H1 (cell line): ENCODE data around the gene DACH2. TPM values are rescaled to one million over a fixed set of nuclear protein-coding genes. Genes with fewer than 3 reads are reported as not detected.

Experiments
- CTCF ChIA-PET: fragments of 300-600 bp; sonication (Branson Sonifier 250); formaldehyde crosslinking; loops from one replicate; lab custom pipeline; 2021; ENCODE audit not compliant: partially characterized antibody; lab: Charles Lee
- POLR2A ChIA-PET: fragments of 300-600 bp; sonication (Branson Sonifier 250); formaldehyde crosslinking; loops from one replicate; lab custom pipeline; 2021; ENCODE audit warnings: inconsistent platforms; ENCODE audit not compliant: partially characterized antibody; lab: Charles Lee
- DNase-seq, 2 experiments: peaks; one replicate each; pipeline versions ENCODE4 v3.0.0 to v3.0.0-alpha.2; 2010 to 2022; ENCODE audit warnings: low spot score in 2 of 2, low read depth in 1 of 2, mixed read lengths in 1 of 2
- FAIRE-seq: peaks from 2 replicates; lab custom pipeline; 2011; peaks lifted over from hg19 to GRCh38; lab: Jason Lieb, UNC
- H2AFZ ChIP-seq: 2 replicates; pipeline ENCODE4 v1.8.1; 2012; ENCODE audit warnings: low read length, inconsistent platforms
- H2AK5ac ChIP-seq: 2 replicates; pipeline ENCODE4 v1.6.1; 2013; ENCODE audit warnings: low read depth, low read length
- H2BK120ac ChIP-seq: replicated peaks from 2 replicates; pipeline ENCODE3; 2013; ENCODE audit warnings: low read depth, low read length, inconsistent platforms
- H2BK12ac ChIP-seq: 2 replicates; pipeline ENCODE4 v1.6.1; 2013; ENCODE audit warnings: low read depth, low read length
- H2BK15ac ChIP-seq: 2 replicates; pipeline ENCODE4 v1.6.1; 2013; ENCODE audit warnings: low read length
- H2BK20ac ChIP-seq: 2 replicates; pipeline ENCODE4 v1.6.1; 2013; ENCODE audit warnings: low read length
- H2BK5ac ChIP-seq: 2 replicates; pipeline ENCODE4 v1.6.1; 2013; ENCODE audit warnings: low read depth, low read length
- H3K14ac ChIP-seq: 2 replicates; pipeline ENCODE4 v1.6.1; 2013; ENCODE audit warnings: inconsistent platforms; ENCODE audit not compliant: insufficient read length
- H3K18ac ChIP-seq: 2 replicates; pipeline ENCODE4 v1.6.1; 2013; ENCODE audit warnings: low read length; ENCODE audit errors: extremely low read depth
- H3K23ac ChIP-seq: 2 replicates; pipeline ENCODE4 v1.6.1; 2013; ENCODE audit warnings: inconsistent platforms; ENCODE audit not compliant: insufficient read length
- H3K23me2 ChIP-seq: 2 replicates; pipeline ENCODE4 v1.6.1; 2013; ENCODE audit warnings: low read depth, low read length
- H3K27ac ChIP-seq: 2 replicates; pipeline ENCODE4 v1.6.1; 2011; ENCODE audit warnings: low read depth, low read length, inconsistent platforms
- H3K27me3 ChIP-seq, 4 experiments: replicated peaks in 1 of 4; 1 replicate in 1 of 4; 2 replicates in 3 of 4; pipeline versions ENCODE4 v1.6.1 to v1.8.1; 2011 to 2013; ENCODE audit warnings: low read length in 3 of 4, mild to moderate bottlenecking in 3 of 4, inconsistent platforms in 2 of 4, mixed read lengths in 2 of 4, moderate library complexity in 1 of 4; ENCODE audit not compliant: control insufficient read depth in 3 of 4, insufficient read depth in 3 of 4; ENCODE audit errors: extremely low read depth in 1 of 4
- H3K36me3 ChIP-seq, 4 experiments: 2 replicates each; pipeline versions ENCODE4 v1.6.1 to v1.8.1; 2011 to 2013; ENCODE audit warnings: mild to moderate bottlenecking in 4 of 4, low read length in 3 of 4, moderate library complexity in 2 of 4, control low read depth in 1 of 4, inconsistent platforms in 1 of 4; ENCODE audit not compliant: insufficient read depth in 4 of 4, control insufficient read depth in 2 of 4
- H3K4ac ChIP-seq: replicated peaks from 2 replicates; pipeline ENCODE3; 2013; ENCODE audit warnings: low read length, low read depth, mixed read lengths, inconsistent platforms; ENCODE audit not compliant: insufficient read length
- H3K4me1 ChIP-seq, 4 experiments: replicated peaks in 1 of 4; 1 replicate in 1 of 4; 2 replicates in 3 of 4; pipeline versions ENCODE4 v1.6.1 to v1.8.1; 2011 to 2013; ENCODE audit warnings: low read length in 3 of 4, inconsistent platforms in 2 of 4, mixed read lengths in 1 of 4; ENCODE audit not compliant: insufficient read depth in 4 of 4, control insufficient read depth in 3 of 4
- H3K4me2 ChIP-seq, 2 experiments: 2 replicates each; pipeline versions ENCODE4 v1.6.1 to v1.8.1; 2011 to 2013; ENCODE audit warnings: low read depth in 2 of 2, low read length in 2 of 2, control low read depth in 1 of 2, inconsistent platforms in 1 of 2, mild to moderate bottlenecking in 1 of 2; ENCODE audit not compliant: insufficient read depth in 1 of 2
- H3K4me3 ChIP-seq, 4 experiments: fragments of 200-600, 300-600 bp in 1 of 4; sonication (generic), shearing (Covaris generic), sonication (Bioruptor Twin) in 1 of 4; 2 replicates each; pipeline versions ENCODE4 v1.5.1 to v1.8.1; 2011 to 2016; ENCODE audit warnings: low read length in 4 of 4, low read depth in 3 of 4, control low read depth in 2 of 4, inconsistent platforms in 2 of 4, mild to moderate bottlenecking in 2 of 4, mixed read lengths in 1 of 4, moderate library complexity in 1 of 4; ENCODE audit not compliant: insufficient read depth in 2 of 4; ENCODE audit errors: extremely low read depth in 1 of 4
- H3K56ac ChIP-seq: replicated peaks from 2 replicates; pipeline ENCODE3; 2013; ENCODE audit warnings: low read depth, mild to moderate bottlenecking, mixed read lengths, low read length, inconsistent platforms; ENCODE audit not compliant: insufficient read length
- H3K79me1 ChIP-seq: 2 replicates; pipeline ENCODE4 v1.6.1; 2013; ENCODE audit warnings: low read depth, low read length, control low read depth
- H3K79me2 ChIP-seq, 2 experiments: 2 replicates each; pipeline versions ENCODE4 v1.6.1 to v1.8.1; 2012 to 2013; ENCODE audit warnings: low read length in 2 of 2, mild to moderate bottlenecking in 2 of 2, inconsistent platforms in 1 of 2; ENCODE audit not compliant: insufficient read depth in 2 of 2, control insufficient read depth in 1 of 2
- H3K9ac ChIP-seq, 4 experiments: replicated peaks in 1 of 4; 1 replicate in 1 of 4; 2 replicates in 3 of 4; pipeline versions ENCODE4 v1.6.1 to v1.8.1; 2011 to 2013; ENCODE audit warnings: low read depth in 3 of 4, low read length in 3 of 4, control low read depth in 2 of 4, mild to moderate bottlenecking in 2 of 4, moderate library complexity in 2 of 4, inconsistent platforms in 1 of 4; ENCODE audit errors: extremely low read depth in 1 of 4
- H3K9me3 ChIP-seq, 2 experiments: 2 replicates each; pipeline versions ENCODE4 v1.6.1 to v1.8.1; 2012 to 2013; ENCODE audit warnings: mild to moderate bottlenecking in 2 of 2, moderate library complexity in 2 of 2, control low read depth in 1 of 2, inconsistent platforms in 1 of 2, low read depth in 1 of 2, low read length in 1 of 2, mixed read lengths in 1 of 2; ENCODE audit not compliant: insufficient read depth in 2 of 2
- H4K20me1 ChIP-seq, 2 experiments: replicated peaks in 1 of 2; 2 replicates each; pipeline versions ENCODE3 to v1.8.1; 2011 to 2013; ENCODE audit warnings: inconsistent platforms in 2 of 2, low read length in 2 of 2, mild to moderate bottlenecking in 1 of 2; ENCODE audit not compliant: insufficient read depth in 2 of 2, control insufficient read depth in 1 of 2
- H4K5ac ChIP-seq: 2 replicates; pipeline ENCODE4 v1.6.1; 2013; ENCODE audit warnings: low read length, low read depth, mixed read lengths, inconsistent platforms; ENCODE audit not compliant: insufficient read length
- H4K8ac ChIP-seq: 2 replicates; pipeline ENCODE4 v1.8.0; 2013; ENCODE audit warnings: mild to moderate bottlenecking, moderate library complexity, low read length, inconsistent platforms; ENCODE audit not compliant: insufficient read depth; ENCODE audit errors: extremely low read depth
- H4K91ac ChIP-seq: replicated peaks from 2 replicates; pipeline ENCODE3; 2013; ENCODE audit warnings: low read length, mixed read lengths, inconsistent platforms; ENCODE audit not compliant: insufficient read length
- ATF2 ChIP-seq: IDR thresholded peaks from 2 replicates; pipeline ENCODE4 v1.6.1; 2012; ENCODE audit warnings: low read length, inconsistent platforms
- CBX5 ChIP-seq: fragments of 300-800, 300-1000 bp; sonication (generic); IDR thresholded peaks from 2 replicates; pipeline ENCODE4 v1.7.1; 2016; ENCODE audit warnings: antibody characterized with exemption, low read length, low read depth
- CBX8 ChIP-seq: fragments of 300-800, 300-1000 bp; sonication (generic); IDR thresholded peaks from 2 replicates; pipeline ENCODE4 v1.7.1; 2016; ENCODE audit warnings: low read depth, low read length, borderline replicate concordance
- CHD1 ChIP-seq: IDR thresholded peaks from 2 replicates; pipeline ENCODE4 v1.6.1; 2012; ENCODE audit warnings: low read depth, low read length, improper control_type of control experiment
- CREB1 ChIP-seq: IDR thresholded peaks from 2 replicates; pipeline ENCODE4 v1.6.1; 2012; ENCODE audit warnings: inconsistent platforms
- CTBP2 ChIP-seq: IDR thresholded peaks from 2 replicates; pipeline ENCODE4 v1.7.0; 2011; ENCODE audit warnings: borderline replicate concordance, mild to moderate bottlenecking, moderate library complexity, mixed read lengths, low read length; ENCODE audit not compliant: insufficient read depth, insufficient read length
- EP300 ChIP-seq, 2 experiments: IDR thresholded peaks; 1 replicate in 1 of 2; 2 replicates in 1 of 2; pipeline ENCODE4 v1.6.1; 2011 to 2012; ENCODE audit warnings: low read depth in 2 of 2, low read length in 2 of 2, mild to moderate bottlenecking in 2 of 2, borderline replicate concordance in 1 of 2, inconsistent platforms in 1 of 2, moderate library complexity in 1 of 2
- HDAC6 ChIP-seq: IDR thresholded peaks from one replicate; pipeline ENCODE4 v1.7.1; 2012; ENCODE audit warnings: low read depth, mild to moderate bottlenecking, inconsistent platforms, low read length, moderate library complexity
- NANOG ChIP-seq: IDR thresholded peaks from 2 replicates; pipeline ENCODE4 v1.6.1; 2011; ENCODE audit warnings: low read length, low read depth, mild to moderate bottlenecking, inconsistent platforms; ENCODE audit not compliant: insufficient read depth, poor library complexity, severe bottlenecking
- NRF1 ChIP-seq: IDR thresholded peaks from 2 replicates; pipeline ENCODE4 v1.6.1; 2011; ENCODE audit warnings: mild to moderate bottlenecking, low read depth, low read length, improper control_type of control experiment
- SIRT6 ChIP-seq: IDR thresholded peaks from one replicate; pipeline ENCODE4 v1.7.1; 2012; ENCODE audit warnings: low read length, inconsistent platforms
- SIX5 ChIP-seq: IDR thresholded peaks from 2 replicates; pipeline ENCODE4 v1.6.1; 2011; ENCODE audit warnings: mild to moderate bottlenecking, low read depth, low read length
- TAF7 ChIP-seq: optimal IDR thresholded peaks from 2 replicates; pipeline ENCODE3; 2011; ENCODE audit warnings: low read depth, mild to moderate bottlenecking, inconsistent platforms, low read length, moderate library complexity, borderline replicate concordance
- WGBS, 2 experiments: shearing (Covaris generic) in 1 of 2; methylation state at CpG; one replicate each; pipeline versions ENCODE4 v1.1.6 to v1.1.7; 2013 to 2015; ENCODE audit warnings: low lambda C conversion rate in 2 of 2, mixed read lengths in 2 of 2, inconsistent platforms in 1 of 2, low coverage in 1 of 2, missing lambda C conversion rate in 1 of 2; ENCODE audit not compliant: insufficient replicate concordance in 2 of 2, insufficient coverage in 1 of 2, insufficient read length in 1 of 2; ENCODE audit errors: extremely low coverage in 1 of 2, missing lambda C conversion rate in 1 of 2; 5-methylcytosine and 5-hydroxymethylcytosine counted together
- polyA plus RNA-seq, 7 experiments: library from polyadenylated mRNA; depleted of rRNA in 3 of 7; stranded (reverse) in 5 of 7; unstranded in 2 of 7; fragments of >200 nt in 5 of 7; fragments of 200-250 nt in 2 of 7; gene quantifications; 1 replicate in 5 of 7; 2 replicates in 1 of 7; 4 replicates in 1 of 7; pipeline versions ENCODE4 v1.2.1 to v1.2.3, GENCODE V29; 2011 to 2013; ENCODE audit warnings: missing spikeins in 2 of 7, mixed read lengths in 2 of 7
- total RNA-seq: library from RNA; stranded (reverse); fragmentation: NEBNext Ultra II Directional; extraction: Animal tissue kit (Norgen Biotek cat#: 25700); gene quantifications from 2 replicates; pipeline ENCODE4 v1.2.1, GENCODE V29; 2021

The DACH2 gene
- total and polyA plus RNA-seq, 2 of the 8 experiments (the other 6 are each of a cell fraction or from before 2014, with no cell fraction given), result 1.0 to 1.8 TPM

DNA sequence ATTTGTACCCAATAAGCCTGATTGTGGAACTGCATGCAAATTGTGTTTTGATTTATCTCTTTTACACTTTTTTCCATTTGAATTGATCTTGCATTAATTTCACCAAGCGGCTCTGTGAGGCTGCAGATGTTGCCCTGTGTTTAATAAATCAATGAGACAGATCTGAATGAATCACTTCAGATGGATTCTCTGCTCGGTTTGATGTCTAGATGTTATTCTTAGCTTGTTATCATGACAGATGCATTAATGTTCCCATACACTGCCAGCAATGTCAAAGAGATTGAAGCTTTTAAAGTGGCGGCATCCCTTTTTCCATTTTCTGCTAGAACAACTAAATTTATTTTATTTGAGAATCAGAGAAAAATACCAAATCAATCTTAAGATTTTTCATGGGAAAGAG is 6.3 kb downstream of the DACH2 start:
- Histone ChIP-seq H3K27me3 (peaks cover 3 to 10% (median 6%) of the 10 kb centered on the region in 4 experiments; a peak in 6 of 7 replicates), H3K9me3 (no peaks in the 10 kb centered on the region), H3K36me3 (no peaks in the 10 kb centered on the region), H4K8ac (no peak overlapping the region), H3K79me2 (no peaks in the 10 kb centered on the region), H3K79me1 (no peaks in the 10 kb centered on the region), H3K4me1 (no peaks in the 10 kb centered on the region; a peak in 1 of 7 replicates), H4K20me1 (peaks cover 0 to under 1% of the 10 kb centered on the region in 2 experiments), H2AK5ac (no peak overlapping the region), H3K23ac (no peak overlapping the region), H3K14ac (no peak overlapping the region), H2BK120ac (no peak overlapping the region), H4K91ac (no peak overlapping the region), H2BK12ac (no peak overlapping the region), H3K23me2 (0 out of 2 replicates have a peak, but pooled peaks cover under 1% of the 10 kb centered on the region), H3K9ac (no peak overlapping the region), H2AFZ (no peak overlapping the region), H4K5ac (no peak overlapping the region), H3K4ac (no peak overlapping the region), H2BK15ac (no peak overlapping the region), H3K4me3 (no peak overlapping the region), H2BK5ac (no peak overlapping the region), H3K18ac (no peak overlapping the region), H3K27ac (no peak overlapping the region), H3K4me2 (no peak overlapping the region), H3K56ac (no peak overlapping the region), H2BK20ac (no peak overlapping the region)
- FAIRE-seq (no peak), DNase-seq (no peak)
- CTCF ChIA-PET, result interaction anchor here (1.0 kb wide), 1 partner anchor 16 kb away, joined by 7 read pairs; no protein-coding TSS in a partner anchor
- WGBS, 2 experiments, result 80% methylated on average over 2 of the region's 3 CpGs; no CpG with 5 or more reads in 1 of the 2 experiments
- POLR2A ChIA-PET, result no interaction called here
- no peak for TF ChIP-seq SIRT6
- no peak for TF ChIP-seq EP300 (IDR thresholded peaks at IDR 0.05; ENCODE audit: borderline replicate concordance in 1 of 2, low read depth in 2 of 2, low read length in 2 of 2)
- TF ChIP-seq HDAC6, result no peak
- TF ChIP-seq TAF7, result no peak
- no peak for TF ChIP-seq CBX5
- no peak for TF ChIP-seq CBX8
- TF ChIP-seq ATF2, result no peak
- no peak for TF ChIP-seq SIX5
- TF ChIP-seq NANOG, result no peak
- TF ChIP-seq NRF1, result no peak
- TF ChIP-seq CREB1, result no peak
- no peak for TF ChIP-seq CHD1
- no peak for TF ChIP-seq CTBP2
